Mesendoderm (in vitro differentiated cells): ENCODE measurements around the gene CD47.

ENCODE experiments used
- DNase-seq: peaks from one replicate; pipeline ENCODE4 v3.0.0; 2013
- H2AK5ac ChIP-seq: 2 replicates; pipeline ENCODE4 v1.6.1; 2013; ENCODE audit warnings: low read length, inconsistent platforms
- H2BK120ac ChIP-seq: 2 replicates; pipeline ENCODE4 v1.6.1; 2013; ENCODE audit warnings: low read depth, mild to moderate bottlenecking, low read length, moderate library complexity, mixed read lengths
- H2BK15ac ChIP-seq: replicated peaks from 2 replicates; pipeline ENCODE4 v1.6.1; 2013; ENCODE audit warnings: low read depth, mild to moderate bottlenecking, moderate library complexity
- H2BK5ac ChIP-seq: 2 replicates; pipeline ENCODE4 v1.6.1; 2013; ENCODE audit warnings: low read length, inconsistent platforms
- H3K18ac ChIP-seq: 2 replicates; pipeline ENCODE4 v1.6.1; 2013; ENCODE audit warnings: mild to moderate bottlenecking, low read length, mixed read lengths
- H3K23ac ChIP-seq: one replicate; pipeline ENCODE4 v1.6.1; 2013; ENCODE audit warnings: low read length
- H3K27ac ChIP-seq: 2 replicates; pipeline ENCODE4 v1.5.1; 2013; ENCODE audit warnings: low read depth, mild to moderate bottlenecking, inconsistent platforms, low read length, moderate library complexity
- H3K27me3 ChIP-seq: 2 replicates; pipeline ENCODE4 v1.6.1; 2013; ENCODE audit warnings: low read length, control low read depth, mild to moderate bottlenecking, inconsistent platforms; ENCODE audit not compliant: insufficient read depth, poor library complexity
- H3K36me3 ChIP-seq: 2 replicates; pipeline ENCODE4 v1.6.1; 2013; ENCODE audit warnings: low read length, inconsistent platforms; ENCODE audit not compliant: control insufficient read depth, insufficient read depth
- H3K4ac ChIP-seq: one replicate; pipeline ENCODE4 v1.6.1; 2013; ENCODE audit warnings: low read depth, mild to moderate bottlenecking, low read length, moderate library complexity
- H3K4me1 ChIP-seq: 2 replicates; pipeline ENCODE4 v1.6.1; 2013; ENCODE audit warnings: low read depth, low read length, inconsistent platforms; ENCODE audit not compliant: control insufficient read depth
- H3K4me2 ChIP-seq: 2 replicates; pipeline ENCODE4 v1.6.1; 2013; ENCODE audit warnings: low read length
- H3K4me3 ChIP-seq: 2 replicates; pipeline ENCODE4 v1.5.1; 2013; ENCODE audit warnings: mild to moderate bottlenecking, low read length
- H3K56ac ChIP-seq: one replicate; pipeline ENCODE4 v1.6.1; 2013; ENCODE audit warnings: low read length
- H3K79me1 ChIP-seq: 2 replicates; pipeline ENCODE4 v1.6.1; 2013; ENCODE audit warnings: low read length, inconsistent platforms
- H3K79me2 ChIP-seq: 2 replicates; pipeline ENCODE4 v1.6.1; 2013; ENCODE audit warnings: mild to moderate bottlenecking, low read length; ENCODE audit not compliant: control insufficient read depth, insufficient read depth
- H3K9ac ChIP-seq: 2 replicates; pipeline ENCODE4 v1.6.1; 2013; ENCODE audit warnings: low read length, inconsistent platforms
- H4K5ac ChIP-seq: one replicate; pipeline ENCODE4 v1.6.1; 2013; ENCODE audit warnings: low read length
- H4K8ac ChIP-seq: one replicate; pipeline ENCODE4 v1.6.1; 2013; ENCODE audit warnings: low read depth, mild to moderate bottlenecking, control low read depth, low read length, moderate library complexity
- WGBS: extraction: QIAGEN DNeasy Blood & Tissue Kit; methylation state at CpG from one replicate; pipeline ENCODE4 v1.1.7; 2013; ENCODE audit warnings: low lambda C conversion rate, missing lambda C conversion rate; ENCODE audit not compliant: insufficient coverage; ENCODE audit errors: extremely low coverage; 5-methylcytosine and 5-hydroxymethylcytosine counted together

CD47 gene

GRCh38 chr3:108088146-108088545, 2.7 kb downstream of the CD47 start:
- no peak overlapping the region for H3K18ac ChIP-seq
- H2BK15ac ChIP-seq: no peak overlapping the region
- H2BK120ac ChIP-seq: no peak overlapping the region
- no peak overlapping the region for H3K4me2 ChIP-seq
- WGBS: no CpG with 5 or more reads among the region's 4 CpGs
- H3K36me3 ChIP-seq: no peaks in the 10 kb centered on the region
- H3K27me3 ChIP-seq: peaks cover 7% of the 10 kb centered on the region
- no peak overlapping the region for H3K56ac ChIP-seq
- no peak overlapping the region for H3K27ac ChIP-seq
- no peaks in the 10 kb centered on the region for H3K79me2 ChIP-seq
- H4K8ac ChIP-seq: no peak overlapping the region
- no peaks in the 10 kb centered on the region for H3K4me1 ChIP-seq
- no peak for DNase-seq
- no peak overlapping the region for H3K9ac ChIP-seq
- no peaks in the 10 kb centered on the region for H3K79me1 ChIP-seq
- no peak overlapping the region for H2AK5ac ChIP-seq
- no peak overlapping the region for H3K4me3 ChIP-seq
- H3K4ac ChIP-seq: no peak overlapping the region
- H4K5ac ChIP-seq: no peak overlapping the region
- H3K23ac ChIP-seq: no peak overlapping the region
- H2BK5ac ChIP-seq: no peak overlapping the region

GRCh38 chr3:108086653-108087052, 4.2 kb downstream of the CD47 start:
- no CpG with 5 or more reads among the region's 4 CpGs for WGBS
- Histone ChIP-seq H3K27me3 (peaks cover 2% of the 10 kb centered on the region), H3K27ac (no peak overlapping the region), H3K4me1 (no peaks in the 10 kb centered on the region), H4K5ac (no peak overlapping the region), H3K18ac (no peak overlapping the region), H3K4me3 (no peak overlapping the region), H2BK120ac (no peak overlapping the region), H3K4me2 (no peak overlapping the region), H2BK15ac (no peak overlapping the region), H4K8ac (no peak overlapping the region), H3K79me2 (no peaks in the 10 kb centered on the region), H3K23ac (no peak overlapping the region), H3K56ac (no peak overlapping the region), H3K79me1 (no peaks in the 10 kb centered on the region), H2BK5ac (no peak overlapping the region), H3K4ac (no peak overlapping the region), H3K9ac (no peak overlapping the region), H3K36me3 (no peaks in the 10 kb centered on the region), H2AK5ac (no peak overlapping the region)
- no peak for DNase-seq

GRCh38 chr3:108085810-108086350, 5.0 kb downstream of the CD47 start:
- Histone ChIP-seq H3K79me2 (no peaks in the 10 kb centered on the region), H3K4ac (no peak overlapping the region), H3K56ac (no peak overlapping the region), H4K8ac (no peak overlapping the region), H3K4me2 (no peak overlapping the region), H3K36me3 (no peaks in the 10 kb centered on the region), H3K18ac (no peak overlapping the region), H2BK120ac (no peak overlapping the region), H3K23ac (no peak overlapping the region), H2BK5ac (no peak overlapping the region), H3K4me3 (no peak overlapping the region), H3K79me1 (no peaks in the 10 kb centered on the region), H3K9ac (no peak overlapping the region), H3K27ac (no peak overlapping the region), H3K27me3 (no peaks in the 10 kb centered on the region), H3K4me1 (no peaks in the 10 kb centered on the region), H4K5ac (no peak overlapping the region), H2BK15ac (no peak overlapping the region), H2AK5ac (no peak overlapping the region)
- no peak for DNase-seq
- no CpG with 5 or more reads among the region's 2 CpGs for WGBS

GRCh38 chr3:108085370-108085769, 5.5 kb downstream of the CD47 start:
- no peak overlapping the region for H2AK5ac ChIP-seq
- H3K4me2 ChIP-seq: no peak overlapping the region
- no peak overlapping the region for H3K18ac ChIP-seq
- H2BK120ac ChIP-seq: no peak overlapping the region
- no peak overlapping the region for H3K4me3 ChIP-seq
- H3K56ac ChIP-seq: no peak overlapping the region
- H3K9ac ChIP-seq: no peak overlapping the region
- no peak overlapping the region for H3K27ac ChIP-seq
- H4K5ac ChIP-seq: no peak overlapping the region
- no peaks in the 10 kb centered on the region for H3K79me1 ChIP-seq
- H3K4me1 ChIP-seq: no peaks in the 10 kb centered on the region
- H3K4ac ChIP-seq: no peak overlapping the region
- H3K36me3 ChIP-seq: no peaks in the 10 kb centered on the region
- no peak overlapping the region for H2BK5ac ChIP-seq
- H3K23ac ChIP-seq: no peak overlapping the region
- H3K79me2 ChIP-seq: no peaks in the 10 kb centered on the region
- H2BK15ac ChIP-seq: no peak overlapping the region
- no peak overlapping the region for H4K8ac ChIP-seq
- no peaks in the 10 kb centered on the region for H3K27me3 ChIP-seq
- DNase-seq: no peak

GRCh38 chr3:108079877-108080276, 11.0 kb downstream of the CD47 start:
- Histone ChIP-seq H3K27ac (no peak overlapping the region), H3K4ac (no peak overlapping the region), H3K18ac (no peak overlapping the region), H4K8ac (no peak overlapping the region), H3K4me2 (no peak overlapping the region), H3K27me3 (no peaks in the 10 kb centered on the region), H4K5ac (no peak overlapping the region), H2BK15ac (no peak overlapping the region), H3K79me1 (no peaks in the 10 kb centered on the region), H3K23ac (no peak overlapping the region), H2BK120ac (no peak overlapping the region), H3K56ac (no peak overlapping the region), H3K79me2 (no peaks in the 10 kb centered on the region), H3K4me3 (no peak overlapping the region), H2AK5ac (no peak overlapping the region), H3K9ac (no peak overlapping the region), H3K36me3 (no peaks in the 10 kb centered on the region), H2BK5ac (no peak overlapping the region), H3K4me1 (no peaks in the 10 kb centered on the region)
- WGBS: no CpG with 5 or more reads among the region's 5 CpGs
- DNase-seq: no peak

- Histone ChIP-seq H4K5ac (no peak overlapping the region), H2AK5ac (no peak overlapping the region), H3K4me1 (no peaks in the 10 kb centered on the region), H2BK5ac (no peak overlapping the region), H4K8ac (no peak overlapping the region), H3K23ac (no peak overlapping the region), H3K36me3 (no peaks in the 10 kb centered on the region), H3K27me3 (no peaks in the 10 kb centered on the region), H3K4me3 (no peak overlapping the region), H2BK120ac (no peak overlapping the region), H3K56ac (no peak overlapping the region), H3K9ac (no peak overlapping the region), H3K79me1 (no peaks in the 10 kb centered on the region), H2BK15ac (no peak overlapping the region), H3K4me2 (no peak overlapping the region), H3K79me2 (no peaks in the 10 kb centered on the region), H3K4ac (no peak overlapping the region), H3K27ac (no peak overlapping the region), H3K18ac (no peak overlapping the region)
- DNase-seq: no peak
- no CpG with 5 or more reads among the region's 1 CpG for WGBS
Observed at GRCh38 chr3:108079043-108079442, 11.8 kb downstream of the CD47 start.
